CD4-positive, alpha-beta T cell treated with Interferon gamma for 1 hour (primary cell): ENCODE measurements around the gene PHYKPL.
"Not testable (repeated sequence)": the region's sequence is repeated elsewhere in the genome, so short reads cannot be mapped to it uniquely, and the experiment has no call there.

Experiments used
- DNase-seq: peaks from one replicate; pipeline ENCODE4 v3.0.0-alpha.2; 2020

Gene PHYKPL

DNA sequence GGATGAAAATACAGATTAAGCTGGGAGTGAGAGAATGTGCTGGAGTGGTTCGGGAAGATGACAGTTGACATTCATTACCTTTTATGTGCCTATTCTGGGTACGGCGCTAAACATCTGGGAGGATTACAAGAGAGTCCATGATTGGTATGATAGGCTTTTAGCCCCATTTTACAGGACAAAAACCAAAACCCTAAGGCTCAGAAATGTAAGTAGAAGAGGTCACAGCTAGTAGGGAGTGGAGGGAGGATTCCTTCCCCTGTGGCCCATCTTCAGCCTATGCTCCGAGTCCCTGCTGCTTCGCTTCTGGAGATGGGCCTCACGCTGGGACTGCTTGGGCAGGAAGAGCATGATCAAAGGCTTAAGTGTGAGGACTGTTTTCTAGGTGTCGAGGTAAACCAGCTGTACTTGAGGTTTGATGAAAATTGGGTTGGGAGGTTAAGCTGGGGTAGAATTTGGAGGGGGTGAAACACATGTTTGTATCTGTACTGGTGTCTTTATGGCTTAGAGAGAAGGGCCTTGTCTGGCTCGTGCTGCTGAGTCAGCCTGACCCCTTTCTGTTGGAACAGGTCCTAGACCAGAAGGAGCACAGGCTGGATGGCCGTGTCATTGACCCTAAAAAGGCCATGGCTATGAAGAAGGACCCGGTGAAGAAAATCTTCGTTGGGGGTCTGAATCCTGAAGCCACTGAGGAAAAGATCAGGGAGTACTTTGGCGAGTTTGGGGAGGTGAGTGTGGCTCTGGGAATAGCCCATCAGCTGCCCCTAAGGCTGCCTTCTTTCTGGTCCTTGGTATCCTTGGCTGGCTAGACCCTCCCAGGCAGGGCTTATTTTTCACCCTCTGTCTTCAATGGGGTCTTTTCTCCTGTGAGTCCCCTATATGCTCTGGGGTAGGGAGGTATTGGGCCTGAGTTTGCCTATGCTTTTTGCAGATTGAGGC is 26.2 kb downstream of the PHYKPL start:
- no peak for DNase-seq

- no peak for DNase-seq
Observed at GRCh38 chr5:178205749-178206047, 26.9 kb downstream of the PHYKPL start.

- peak; percentile 68 for DNase-seq
Observed at GRCh38 chr5:178204935-178205748, 27.5 kb downstream of the PHYKPL start.

GRCh38 chr5:178204182-178204934 is 28.2 kb downstream of the PHYKPL start, which contains the start of gene HNRNPAB:
Gene HNRNPAB, plus strand, starts transcription at chr5:178204533. Its CDS starts 305 bp downstream, at chr5:178204838.
- DNase-seq, result peak; percentile 94

GRCh38 chr5:178203670-178204181 is 28.9 kb downstream of the PHYKPL start:
- DNase-seq, result no peak

GRCh38 chr5:178202541-178202940 is 30.1 kb downstream of the PHYKPL start:
- DNase-seq, result no peak

DNA sequence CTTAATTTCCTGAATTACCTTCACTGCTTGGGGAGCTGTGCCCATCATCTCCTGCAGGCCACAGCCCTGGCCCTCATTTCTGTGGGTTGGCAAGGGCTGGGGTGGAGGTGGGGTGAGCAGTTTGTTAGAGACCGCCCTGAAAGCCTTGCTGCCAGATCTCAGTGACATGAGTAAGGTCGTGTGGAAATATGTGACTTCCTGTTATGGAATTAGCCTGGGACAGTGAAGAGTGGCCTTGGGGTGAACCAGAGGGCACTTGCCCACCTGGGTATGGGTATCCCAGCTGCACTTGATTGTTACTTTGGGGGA is 30.7 kb downstream of the PHYKPL start:
- DNase-seq, result no peak

DNA sequence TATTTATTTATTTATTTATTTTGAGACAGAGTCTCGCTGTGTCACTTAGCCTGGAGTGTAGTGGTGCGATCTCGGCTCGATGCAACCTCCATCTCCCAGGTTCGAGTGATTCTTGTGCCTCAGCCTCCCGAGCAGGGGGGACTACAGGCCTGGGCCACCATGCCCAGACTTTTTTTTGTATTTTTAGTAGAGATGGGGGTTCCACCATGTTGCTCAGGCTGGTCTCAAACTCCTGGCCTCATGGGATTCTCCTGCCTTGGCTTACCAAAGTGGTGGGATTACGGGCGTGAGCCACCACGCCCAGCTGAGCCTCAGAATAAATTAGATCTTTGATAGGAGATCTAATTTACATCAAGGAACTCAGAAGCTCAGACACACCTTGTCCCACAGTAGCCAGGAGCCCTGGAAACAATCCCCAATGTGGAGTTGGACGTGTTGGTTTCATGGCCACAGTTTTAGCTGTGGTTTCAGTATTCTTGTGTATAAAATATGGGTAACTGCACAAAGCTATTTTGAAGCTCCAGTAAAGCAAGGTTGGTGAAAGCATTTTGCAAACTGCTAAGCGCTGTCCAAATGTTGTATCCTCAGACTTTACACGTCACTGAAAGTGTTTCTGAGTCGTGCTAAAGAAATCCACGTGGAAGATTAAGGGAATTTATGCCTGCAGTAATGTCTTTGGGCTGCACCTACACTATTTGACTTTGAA is 31.2 kb downstream of the PHYKPL start:
- no peak for DNase-seq

- no peak for DNase-seq
Observed at GRCh38 chr5:178199581-178200434, 32.8 kb downstream of the PHYKPL start.

DNA sequence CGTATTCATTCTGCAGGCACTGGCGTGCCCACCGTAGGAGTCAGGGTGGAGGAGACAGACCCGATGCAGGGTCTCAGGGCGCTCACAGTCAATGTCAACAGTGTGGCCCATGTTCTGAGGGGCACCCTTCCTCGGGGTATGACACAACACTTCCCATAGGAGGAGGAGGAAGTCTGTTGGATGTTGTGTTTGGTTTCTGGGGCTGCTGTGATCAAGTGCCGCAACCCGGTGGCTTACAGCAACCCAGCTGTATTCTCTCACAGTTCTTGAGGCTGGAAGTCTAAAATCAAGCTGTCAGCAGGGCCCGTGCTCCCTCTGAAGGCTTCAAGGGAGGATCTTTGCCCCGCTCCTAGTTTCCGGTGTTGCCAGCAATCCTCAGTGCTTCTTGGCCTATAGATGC is 33.9 kb downstream of the PHYKPL start:
- no peak for DNase-seq

DNA sequence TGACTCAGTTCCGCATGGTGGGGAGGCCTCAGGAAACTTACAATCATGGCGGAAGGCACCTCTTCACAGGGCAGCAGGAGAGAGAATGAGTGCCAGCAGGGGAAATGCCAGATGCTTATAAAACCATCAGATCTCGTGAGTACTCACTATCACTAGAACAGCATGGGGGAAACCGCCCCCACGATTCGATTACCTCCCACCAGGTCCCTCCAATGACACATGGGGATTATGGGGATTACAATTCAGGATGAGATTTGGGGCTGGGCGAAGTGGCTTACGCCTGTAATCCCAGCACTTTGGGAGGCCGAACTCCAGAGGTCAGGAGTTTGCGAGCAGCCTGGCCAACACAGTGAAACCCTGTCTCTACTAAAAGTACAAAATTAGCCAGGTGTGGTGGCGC is 34.5 kb downstream of the PHYKPL start:
- not testable (repeated sequence) for DNase-seq

DNA sequence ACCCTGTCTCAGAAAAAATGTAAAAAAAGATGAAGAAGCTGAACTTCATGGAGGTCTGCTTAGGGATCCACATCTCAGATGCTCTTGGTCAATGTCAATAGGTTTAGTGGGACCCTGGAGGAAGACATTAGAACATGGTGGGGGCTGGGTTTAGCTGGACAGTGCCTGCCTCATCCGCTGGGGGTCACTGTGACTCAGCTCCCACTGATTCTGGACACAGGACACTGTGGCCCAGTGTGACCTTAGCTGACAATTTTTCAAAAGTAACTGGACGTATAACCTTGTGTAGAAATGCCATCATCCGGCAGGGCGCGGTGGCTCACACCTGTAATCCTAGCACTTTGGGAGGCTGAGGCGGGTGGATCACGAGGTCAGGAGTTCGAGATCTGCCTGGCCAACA is 35.6 kb downstream of the PHYKPL start:
- no peak for DNase-seq

- no peak for DNase-seq
Observed at GRCh38 chr5:178196281-178196812, 36.3 kb downstream of the PHYKPL start.

DNA sequence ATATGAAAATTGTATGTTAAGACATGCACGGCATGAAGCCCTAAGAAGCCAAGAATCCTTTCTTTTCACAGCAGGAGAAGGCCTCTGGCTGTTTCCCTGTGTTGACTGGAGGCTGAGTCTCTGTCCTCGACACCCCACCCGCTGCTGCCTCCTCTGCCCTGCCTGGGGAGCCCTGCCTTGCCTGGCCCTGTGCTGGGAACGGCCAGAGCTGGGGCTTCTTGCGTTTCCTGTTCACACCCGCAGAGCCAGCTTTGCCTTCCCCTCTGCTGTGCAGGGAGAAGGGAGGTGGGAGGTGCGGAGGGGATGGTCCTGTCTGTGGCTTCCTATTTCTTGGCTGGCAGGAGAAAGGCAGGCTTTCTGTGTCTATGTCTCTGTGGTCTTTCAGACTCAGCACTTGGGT is 38.6 kb downstream of the PHYKPL start:
- DNase-seq, result no peak

DNA sequence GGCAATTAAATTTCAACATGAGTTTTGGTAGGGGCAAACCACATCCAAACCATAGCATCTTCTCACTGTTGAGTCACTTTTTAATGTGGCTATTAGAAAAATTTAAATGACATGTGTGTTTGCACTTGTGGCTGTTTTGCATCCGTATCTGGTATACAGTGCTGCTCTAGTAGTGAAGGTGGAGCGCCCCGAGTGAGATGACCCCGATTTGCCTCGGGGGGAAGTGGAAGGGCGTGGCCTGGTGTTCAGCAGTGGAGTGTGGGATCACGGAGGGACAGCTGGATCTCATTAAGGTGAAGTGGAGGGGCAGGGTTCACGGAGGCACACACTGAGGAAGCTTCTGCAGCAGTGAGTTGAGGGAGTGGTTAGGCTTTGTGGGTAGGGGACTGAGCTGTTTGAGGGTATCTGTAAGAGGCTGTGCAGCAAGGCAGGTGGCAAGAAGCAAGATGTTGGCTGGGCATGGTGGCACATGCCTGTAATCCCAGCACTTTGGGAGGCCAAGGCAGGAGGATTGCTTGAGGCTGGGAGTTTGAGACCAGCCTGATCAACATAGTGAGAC is 39.3 kb downstream of the PHYKPL start:
- no peak for DNase-seq

- DNase-seq, result no peak
Observed at GRCh38 chr5:178192787-178193186, 39.8 kb downstream of the PHYKPL start.

DNA sequence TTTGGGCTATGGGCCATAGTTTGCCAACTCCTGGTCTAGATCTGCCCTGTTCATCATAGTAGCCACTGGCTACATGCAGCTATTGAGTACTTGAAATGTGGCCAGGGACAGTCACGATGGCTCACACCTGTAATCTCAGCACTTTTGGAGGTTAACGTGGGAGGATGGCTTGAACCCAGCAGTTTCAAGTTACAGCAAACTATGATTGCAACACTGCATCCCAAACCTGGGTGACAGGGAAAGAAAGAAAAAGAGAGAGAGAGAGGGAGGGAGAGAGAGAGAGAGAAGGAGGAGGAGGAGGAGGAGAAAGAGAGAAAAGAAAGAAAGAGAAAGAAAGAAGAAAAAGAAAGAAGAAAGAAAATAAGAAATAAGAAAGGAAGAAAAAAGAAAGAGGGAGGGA is 40.4 kb downstream of the PHYKPL start:
- no peak for DNase-seq

GRCh38 chr5:178191661-178192060 is 40.9 kb downstream of the PHYKPL start:
- DNase-seq, result no peak

DNA sequence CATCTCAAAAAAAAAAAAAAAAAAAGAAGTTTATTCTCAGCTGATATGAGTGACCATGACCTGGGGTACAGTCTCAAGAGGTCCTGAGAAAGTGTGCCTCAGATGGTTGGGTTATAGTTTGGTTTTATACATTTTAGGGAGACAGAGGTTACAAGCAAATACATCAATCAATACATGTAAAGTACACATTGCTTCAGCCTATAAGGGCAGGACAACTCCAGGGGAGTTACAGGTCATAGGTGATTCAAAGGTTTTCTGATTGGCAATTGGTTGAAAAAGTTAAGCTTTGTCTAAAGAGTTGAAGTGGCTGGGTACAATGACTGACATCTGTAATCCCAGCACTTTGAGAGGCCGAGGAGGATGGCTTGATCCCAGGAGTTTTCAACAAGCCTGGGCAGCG is 43.2 kb downstream of the PHYKPL start:
- no peak for DNase-seq

GRCh38 chr5:178187014-178187413 is 45.6 kb downstream of the PHYKPL start, which contains the start of gene GMCL2:
Gene GMCL2, minus strand, starts transcription at chr5:178187371. Its CDS starts 72 bp downstream, at chr5:178187299.
- no peak for DNase-seq

- DNase-seq, result no peak
Observed at GRCh38 chr5:178186427-178186826, 46.2 kb downstream of the PHYKPL start.
